HG03432 (cell line): ENCODE data around the gene EPHA4.

Source experiments
- ATAC-seq: cut with Tn5 transposase; IDR thresholded peaks from one replicate; pipeline ENCODE4 v1.9.1; 2021; ENCODE audit warnings: mild to moderate bottlenecking, moderate library complexity; ENCODE audit not compliant: unreplicated experiment

The EPHA4 gene

GRCh38 chr2:221448057-221448843, 123.9 kb downstream of the EPHA4 start:
- ATAC-seq, result no peak

- ATAC-seq, result no peak
Measured at GRCh38 chr2:221447310-221447709, 124.8 kb downstream of the EPHA4 start.

GRCh38 chr2:221446140-221446539, 126.0 kb downstream of the EPHA4 start:
- no peak for ATAC-seq

GRCh38 chr2:221444106-221444505, 128.0 kb downstream of the EPHA4 start:
- no peak for ATAC-seq

GRCh38 chr2:221443645-221444044, 128.5 kb downstream of the EPHA4 start:
- ATAC-seq, result no peak

GRCh38 chr2:221442128-221442527, 130.0 kb downstream of the EPHA4 start:
- no peak for ATAC-seq

- ATAC-seq, result no peak
Measured at GRCh38 chr2:221439761-221440479, 132.2 kb downstream of the EPHA4 start.

GRCh38 chr2:221437056-221437455, 135.0 kb downstream of the EPHA4 start:
- no peak for ATAC-seq

- ATAC-seq, result no peak
Measured at GRCh38 chr2:221435171-221435570, 136.9 kb downstream of the EPHA4 start.

- no peak for ATAC-seq
Measured at GRCh38 chr2:221434142-221434541, 138.0 kb downstream of the EPHA4 start.

- no peak for ATAC-seq
Measured at GRCh38 chr2:221431477-221431876, 140.6 kb downstream of the EPHA4 start.

- ATAC-seq, result no peak
Measured at GRCh38 chr2:221429741-221430491, 142.2 kb downstream of the EPHA4 start.

GRCh38 chr2:221428896-221429295, 143.2 kb downstream of the EPHA4 start:
- no peak for ATAC-seq

- ATAC-seq, result no peak
Measured at GRCh38 chr2:221426929-221427328, 145.2 kb downstream of the EPHA4 start.

- ATAC-seq, result no peak
Measured at GRCh38 chr2:221425891-221426290, 146.2 kb downstream of the EPHA4 start.

GRCh38 chr2:221425353-221425752, 146.8 kb downstream of the EPHA4 start:
- ATAC-seq, result no peak

GRCh38 chr2:221423210-221423804, 148.8 kb downstream of the EPHA4 start:
- ATAC-seq, result no peak

- no peak for ATAC-seq
Measured at GRCh38 chr2:221422516-221423209, 149.4 kb downstream of the EPHA4 start.

- no peak for ATAC-seq
Measured at GRCh38 chr2:221420245-221420644, 151.9 kb downstream of the EPHA4 start.

- ATAC-seq, result no peak
Measured at GRCh38 chr2:221415789-221416188, 156.3 kb downstream of the EPHA4 start.

- no peak for ATAC-seq
Measured at GRCh38 chr2:221412978-221413377, 159.1 kb downstream of the EPHA4 start.
